C4-2B (cell line): Measurements from ENCODE around the gene AFF1.

ENCODE experiments used
- H3K27ac ChIP-seq: fragments of 450-650 bp; 2 replicates; pipeline ENCODE4 v1.5.1; 2017
- CTCF ChIP-seq: fragments of 450-650 bp; conservative IDR thresholded peaks from 2 replicates; pipeline ENCODE4 v1.5.1; 2017; ENCODE audit warnings: mild to moderate bottlenecking
- ZFX ChIP-seq: fragments of 450-650 bp; IDR thresholded peaks from 2 replicates; pipeline ENCODE4 v1.6.1; 2017

AFF1 gene

GRCh38 chr4:87128006-87128705, 193.3 kb downstream of the AFF1 start:
- TF ChIP-seq ZFX (no peak), CTCF (no peak)
- H3K27ac ChIP-seq: no peak overlapping the region

- H3K27ac ChIP-seq: no peak overlapping the region
- TF ChIP-seq ZFX (no peak), CTCF (no peak)
Measured at GRCh38 chr4:87129681-87130080, 194.9 kb downstream of the AFF1 start.

GRCh38 chr4:87130985-87131703, 196.3 kb downstream of the AFF1 start:
- no peak overlapping the region for H3K27ac ChIP-seq
- TF ChIP-seq CTCF (no peak), ZFX (no peak)

GRCh38 chr4:87132035-87132434, 197.2 kb downstream of the AFF1 start:
- H3K27ac ChIP-seq: no peak overlapping the region
- no peak for TF ChIP-seq ZFX
- TF ChIP-seq CTCF: no peak

- no peak for TF ChIP-seq ZFX
- TF ChIP-seq CTCF: no peak
- no peak overlapping the region for H3K27ac ChIP-seq
Measured at GRCh38 chr4:87133183-87133582, 198.4 kb downstream of the AFF1 start.

GRCh38 chr4:87134122-87134521, 199.3 kb downstream of the AFF1 start:
- no peak overlapping the region for H3K27ac ChIP-seq
- TF ChIP-seq ZFX: no peak
- TF ChIP-seq CTCF: no peak

GRCh38 chr4:87141428-87141827, 206.6 kb downstream of the AFF1 start:
- TF ChIP-seq ZFX (no peak), CTCF (no peak)

More at GRCh38 chr4:87141428-87141827, 206.6 kb downstream of the AFF1 start:
- H3K27ac ChIP-seq: no peak overlapping the region
